T-helper 2 cell treated with Interferon-gamma antibody and Interleukin-4, amounts not matched to agents 5 μg/mL and 100 μg/mL, for 36 hours (primary cell): Measurements from ENCODE around the gene UBE2L3.
"Not testable (repeated sequence)": the region's sequence is repeated elsewhere in the genome, so short reads cannot be mapped to it uniquely, and the experiment has no call there.

Experiments used
- DNase-seq: peaks from one replicate; pipeline ENCODE4 v3.0.0; 2021; ENCODE audit warnings: low spot score
- H3K27ac Mint-ChIP-seq: one replicate; pipeline ENCODE4 v1.8.0; 2021; ENCODE audit warnings: mild to moderate bottlenecking, mixed read lengths
- H3K27me3 Mint-ChIP-seq: one replicate; pipeline ENCODE4 v1.8.0; 2021; ENCODE audit warnings: low read depth, mixed read lengths
- H3K36me3 Mint-ChIP-seq: one replicate; pipeline ENCODE4 v1.8.0; 2021; ENCODE audit warnings: low read depth, mixed read lengths
- H3K4me1 Mint-ChIP-seq: one replicate; pipeline ENCODE4 v1.8.0; 2021; ENCODE audit warnings: low read depth, mixed read lengths
- H3K4me3 Mint-ChIP-seq: one replicate; pipeline ENCODE4 v1.8.0; 2022; ENCODE audit warnings: mild to moderate bottlenecking, moderate library complexity, mixed read lengths
- H3K9me3 Mint-ChIP-seq: one replicate; pipeline ENCODE4 v1.8.0; 2021; ENCODE audit warnings: mixed read lengths

The UBE2L3 gene

GRCh38 chr22:21603973-21604372 lies 36.5 kb downstream of the UBE2L3 start:
- no peak for DNase-seq
- Mint-ChIP-seq H3K4me3 (no peak overlapping the region), H3K9me3 (no peaks in the 10 kb centered on the region), H3K27me3 (no peaks in the 10 kb centered on the region), H3K36me3 (peaks cover 20% of the 10 kb centered on the region), H3K27ac (no peak overlapping the region), H3K4me1 (peaks cover 11% of the 10 kb centered on the region)

- H3K4me3 Mint-ChIP-seq = no peak overlapping the region
- peaks cover 8% of the 10 kb centered on the region for H3K4me1 Mint-ChIP-seq
- DNase-seq = no peak
- H3K27ac Mint-ChIP-seq = no peak overlapping the region
- H3K27me3 Mint-ChIP-seq = no peaks in the 10 kb centered on the region
- H3K9me3 Mint-ChIP-seq = no peaks in the 10 kb centered on the region
- peaks cover 15% of the 10 kb centered on the region for H3K36me3 Mint-ChIP-seq
Observed at GRCh38 chr22:21605887-21606564, 38.5 kb downstream of the UBE2L3 start.

GRCh38 chr22:21606775-21607174 lies 39.3 kb downstream of the UBE2L3 start:
- H3K4me3 Mint-ChIP-seq = no peak overlapping the region
- no peaks in the 10 kb centered on the region for H3K9me3 Mint-ChIP-seq
- H3K27ac Mint-ChIP-seq = no peak overlapping the region
- H3K36me3 Mint-ChIP-seq = peaks cover 22% of the 10 kb centered on the region
- H3K4me1 Mint-ChIP-seq = peaks cover 8% of the 10 kb centered on the region
- H3K27me3 Mint-ChIP-seq = no peaks in the 10 kb centered on the region
- no peak for DNase-seq

- peaks cover 25% of the 10 kb centered on the region for H3K36me3 Mint-ChIP-seq
- H3K9me3 Mint-ChIP-seq, H3K4me3 Mint-ChIP-seq, DNase-seq, H3K27ac Mint-ChIP-seq, H3K4me1 Mint-ChIP-seq, H3K27me3 Mint-ChIP-seq: not testable (repeated sequence)
Observed at GRCh38 chr22:21609556-21610157, 42.1 kb downstream of the UBE2L3 start.

GRCh38 chr22:21611210-21611977 lies 43.9 kb downstream of the UBE2L3 start:
- Mint-ChIP-seq H3K9me3 (no peaks in the 10 kb centered on the region), H3K27me3 (no peaks in the 10 kb centered on the region), H3K4me1 (peaks cover 9% of the 10 kb centered on the region), H3K4me3 (no peak overlapping the region), H3K27ac (peak overlapping the region; percentile 11), H3K36me3 (peaks cover 30% of the 10 kb centered on the region)
- no peak for DNase-seq

- Mint-ChIP-seq H3K36me3 (peaks cover 24% of the 10 kb centered on the region), H3K9me3 (no peaks in the 10 kb centered on the region), H3K27me3 (no peaks in the 10 kb centered on the region), H3K4me3 (no peak overlapping the region), H3K4me1 (peaks cover 5% of the 10 kb centered on the region), H3K27ac (no peak overlapping the region)
- no peak for DNase-seq
Observed at GRCh38 chr22:21612858-21613257, 45.3 kb downstream of the UBE2L3 start.

GRCh38 chr22:21613553-21614233 lies 46.2 kb downstream of the UBE2L3 start:
- H3K4me3 Mint-ChIP-seq = no peak overlapping the region
- H3K27ac Mint-ChIP-seq = no peak overlapping the region
- peaks cover 22% of the 10 kb centered on the region for H3K36me3 Mint-ChIP-seq

GRCh38 chr22:21615731-21616130 lies 48.2 kb downstream of the UBE2L3 start:
- H3K36me3 Mint-ChIP-seq = peaks cover 22% of the 10 kb centered on the region
- no peak overlapping the region for H3K4me3 Mint-ChIP-seq
- H3K9me3 Mint-ChIP-seq = no peaks in the 10 kb centered on the region
- DNase-seq = no peak
- peaks cover 5% of the 10 kb centered on the region for H3K4me1 Mint-ChIP-seq
- no peaks in the 10 kb centered on the region for H3K27me3 Mint-ChIP-seq
- H3K27ac Mint-ChIP-seq = no peak overlapping the region

More at GRCh38 chr22:21613553-21614233, 46.2 kb downstream of the UBE2L3 start:
- Mint-ChIP-seq H3K27me3 (no peaks in the 10 kb centered on the region), H3K9me3 (no peaks in the 10 kb centered on the region), H3K4me1 (peaks cover 5% of the 10 kb centered on the region)
- no peak for DNase-seq

- H3K9me3 Mint-ChIP-seq, H3K4me3 Mint-ChIP-seq, H3K4me1 Mint-ChIP-seq, H3K27me3 Mint-ChIP-seq, DNase-seq, H3K27ac Mint-ChIP-seq: not testable (repeated sequence)
- peaks cover 20% of the 10 kb centered on the region for H3K36me3 Mint-ChIP-seq
Observed at GRCh38 chr22:21617337-21617736, 49.8 kb downstream of the UBE2L3 start.

GRCh38 chr22:21621025-21621424 lies 53.5 kb downstream of the UBE2L3 start:
- Mint-ChIP-seq H3K4me1 (peaks cover 3% of the 10 kb centered on the region), H3K36me3 (peaks cover 20% of the 10 kb centered on the region), H3K27ac (no peak overlapping the region), H3K27me3 (no peaks in the 10 kb centered on the region), H3K9me3 (no peaks in the 10 kb centered on the region), H3K4me3 (no peak overlapping the region)
- no peak for DNase-seq

- peaks cover 26% of the 10 kb centered on the region for H3K36me3 Mint-ChIP-seq
- DNase-seq = no peak
- no peaks in the 10 kb centered on the region for H3K9me3 Mint-ChIP-seq
- peaks cover 8% of the 10 kb centered on the region for H3K4me1 Mint-ChIP-seq
- no peak overlapping the region for H3K4me3 Mint-ChIP-seq
- H3K27ac Mint-ChIP-seq = no peak overlapping the region
- no peaks in the 10 kb centered on the region for H3K27me3 Mint-ChIP-seq
Observed at GRCh38 chr22:21622011-21622918, 54.8 kb downstream of the UBE2L3 start.

- Mint-ChIP-seq H3K36me3 (peaks cover 32% of the 10 kb centered on the region), H3K27ac (no peak overlapping the region), H3K4me3 (no peak overlapping the region), H3K9me3 (no peaks in the 10 kb centered on the region), H3K27me3 (no peaks in the 10 kb centered on the region), H3K4me1 (peaks cover 10% of the 10 kb centered on the region)
- no peak for DNase-seq
Observed at GRCh38 chr22:21622919-21623647, 55.6 kb downstream of the UBE2L3 start.

GRCh38 chr22:21623648-21623970 lies 56.1 kb downstream of the UBE2L3 start:
- Mint-ChIP-seq H3K4me3 (no peak overlapping the region), H3K27ac (no peak overlapping the region), H3K27me3 (no peaks in the 10 kb centered on the region), H3K4me1 (peaks cover 13% of the 10 kb centered on the region), H3K9me3 (no peaks in the 10 kb centered on the region), H3K36me3 (peaks cover 35% of the 10 kb centered on the region)
- no peak for DNase-seq
